ENCODE measurements around the gene PLEKHH1.

DNA sequence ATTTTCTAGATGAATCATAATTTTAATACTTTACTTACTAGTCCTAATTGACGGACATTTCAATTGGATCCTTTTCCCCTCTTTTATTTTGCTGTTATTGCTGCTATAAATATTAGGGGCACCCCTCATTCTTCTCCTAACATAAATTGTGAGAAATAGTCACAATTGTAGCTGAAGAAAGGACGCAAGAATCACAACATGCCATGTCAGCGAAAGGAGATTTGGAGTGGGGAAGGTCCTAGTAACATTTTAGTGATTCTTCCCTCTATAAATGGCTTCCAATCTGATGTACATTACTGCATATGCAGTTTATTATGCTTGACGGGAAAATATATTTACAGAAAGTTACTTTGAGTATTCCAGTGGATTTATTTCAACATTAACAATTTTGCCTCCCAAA, 7.7 kb upstream of the PLEKHH1 start:
- TF ChIP-seq, protein P1, sequence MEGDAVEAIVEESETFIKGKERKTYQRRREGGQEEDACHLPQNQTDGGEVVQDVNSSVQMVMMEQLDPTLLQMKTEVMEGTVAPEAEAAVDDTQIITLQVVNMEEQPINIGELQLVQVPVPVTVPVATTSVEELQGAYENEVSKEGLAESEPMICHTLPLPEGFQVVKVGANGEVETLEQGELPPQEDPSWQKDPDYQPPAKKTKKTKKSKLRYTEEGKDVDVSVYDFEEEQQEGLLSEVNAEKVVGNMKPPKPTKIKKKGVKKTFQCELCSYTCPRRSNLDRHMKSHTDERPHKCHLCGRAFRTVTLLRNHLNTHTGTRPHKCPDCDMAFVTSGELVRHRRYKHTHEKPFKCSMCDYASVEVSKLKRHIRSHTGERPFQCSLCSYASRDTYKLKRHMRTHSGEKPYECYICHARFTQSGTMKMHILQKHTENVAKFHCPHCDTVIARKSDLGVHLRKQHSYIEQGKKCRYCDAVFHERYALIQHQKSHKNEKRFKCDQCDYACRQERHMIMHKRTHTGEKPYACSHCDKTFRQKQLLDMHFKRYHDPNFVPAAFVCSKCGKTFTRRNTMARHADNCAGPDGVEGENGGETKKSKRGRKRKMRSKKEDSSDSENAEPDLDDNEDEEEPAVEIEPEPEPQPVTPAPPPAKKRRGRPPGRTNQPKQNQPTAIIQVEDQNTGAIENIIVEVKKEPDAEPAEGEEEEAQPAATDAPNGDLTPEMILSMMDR (IDR thresholded peaks at IDR 0.05; ENCODE audit: poor library complexity, severe bottlenecking): no peak
- TF ChIP-seq POLR2AphosphoS5 (IDR thresholded peaks at IDR 0.05) (no peak), RAD21 (conservative IDR thresholded peaks at IDR 0.05) (no peak), TAF1 (IDR thresholded peaks at IDR 0.05; ENCODE audit: low read depth) (no peak), EZH2 (IDR thresholded peaks at IDR 0.05; ENCODE audit: borderline replicate concordance, insufficient read depth, low read length, poor library complexity, severe bottlenecking) (no peak), SMC3 (conservative IDR thresholded peaks at IDR 0.05; ENCODE audit: poor library complexity) (no peak), EP300 (conservative IDR thresholded peaks at IDR 0.05; ENCODE audit: poor library complexity, severe bottlenecking) (no peak)
- TF ChIP-seq, protein P2, sequence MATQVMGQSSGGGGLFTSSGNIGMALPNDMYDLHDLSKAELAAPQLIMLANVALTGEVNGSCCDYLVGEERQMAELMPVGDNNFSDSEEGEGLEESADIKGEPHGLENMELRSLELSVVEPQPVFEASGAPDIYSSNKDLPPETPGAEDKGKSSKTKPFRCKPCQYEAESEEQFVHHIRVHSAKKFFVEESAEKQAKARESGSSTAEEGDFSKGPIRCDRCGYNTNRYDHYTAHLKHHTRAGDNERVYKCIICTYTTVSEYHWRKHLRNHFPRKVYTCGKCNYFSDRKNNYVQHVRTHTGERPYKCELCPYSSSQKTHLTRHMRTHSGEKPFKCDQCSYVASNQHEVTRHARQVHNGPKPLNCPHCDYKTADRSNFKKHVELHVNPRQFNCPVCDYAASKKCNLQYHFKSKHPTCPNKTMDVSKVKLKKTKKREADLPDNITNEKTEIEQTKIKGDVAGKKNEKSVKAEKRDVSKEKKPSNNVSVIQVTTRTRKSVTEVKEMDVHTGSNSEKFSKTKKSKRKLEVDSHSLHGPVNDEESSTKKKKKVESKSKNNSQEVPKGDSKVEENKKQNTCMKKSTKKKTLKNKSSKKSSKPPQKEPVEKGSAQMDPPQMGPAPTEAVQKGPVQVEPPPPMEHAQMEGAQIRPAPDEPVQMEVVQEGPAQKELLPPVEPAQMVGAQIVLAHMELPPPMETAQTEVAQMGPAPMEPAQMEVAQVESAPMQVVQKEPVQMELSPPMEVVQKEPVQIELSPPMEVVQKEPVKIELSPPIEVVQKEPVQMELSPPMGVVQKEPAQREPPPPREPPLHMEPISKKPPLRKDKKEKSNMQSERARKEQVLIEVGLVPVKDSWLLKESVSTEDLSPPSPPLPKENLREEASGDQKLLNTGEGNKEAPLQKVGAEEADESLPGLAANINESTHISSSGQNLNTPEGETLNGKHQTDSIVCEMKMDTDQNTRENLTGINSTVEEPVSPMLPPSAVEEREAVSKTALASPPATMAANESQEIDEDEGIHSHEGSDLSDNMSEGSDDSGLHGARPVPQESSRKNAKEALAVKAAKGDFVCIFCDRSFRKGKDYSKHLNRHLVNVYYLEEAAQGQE (IDR thresholded peaks at IDR 0.05; ENCODE audit: borderline replicate concordance): no peak

Data from neural cell (in vitro differentiated cells).